Purkinje cell (primary cell): ENCODE results near the gene USP17L26. TPM values are rescaled to one million over a fixed set of nuclear protein-coding genes. Genes with fewer than 3 reads are reported as not detected.

Experiments
- polyA plus RNA-seq: library from polyadenylated mRNA; unstranded; fragments of >200 nt; fragmentation: Nextera tagmentation; gene quantifications from 2 replicates; pipeline ENCODE4 v1.2.1, GENCODE V29; 2014

Gene USP17L26, protein sequence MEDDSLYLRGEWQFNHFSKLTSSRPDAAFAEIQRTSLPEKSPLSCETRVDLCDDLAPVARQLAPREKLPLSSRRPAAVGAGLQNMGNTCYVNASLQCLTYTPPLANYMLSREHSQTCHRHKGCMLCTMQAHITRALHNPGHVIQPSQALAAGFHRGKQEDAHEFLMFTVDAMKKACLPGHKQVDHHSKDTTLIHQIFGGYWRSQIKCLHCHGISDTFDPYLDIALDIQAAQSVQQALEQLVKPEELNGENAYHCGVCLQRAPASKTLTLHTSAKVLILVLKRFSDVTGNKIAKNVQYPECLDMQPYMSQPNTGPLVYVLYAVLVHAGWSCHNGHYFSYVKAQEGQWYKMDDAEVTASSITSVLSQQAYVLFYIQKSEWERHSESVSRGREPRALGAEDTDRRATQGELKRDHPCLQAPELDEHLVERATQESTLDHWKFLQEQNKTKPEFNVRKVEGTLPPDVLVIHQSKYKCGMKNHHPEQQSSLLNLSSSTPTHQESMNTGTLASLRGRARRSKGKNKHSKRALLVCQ
- not detected in 2 replicates for polyA plus RNA-seq

DNA sequence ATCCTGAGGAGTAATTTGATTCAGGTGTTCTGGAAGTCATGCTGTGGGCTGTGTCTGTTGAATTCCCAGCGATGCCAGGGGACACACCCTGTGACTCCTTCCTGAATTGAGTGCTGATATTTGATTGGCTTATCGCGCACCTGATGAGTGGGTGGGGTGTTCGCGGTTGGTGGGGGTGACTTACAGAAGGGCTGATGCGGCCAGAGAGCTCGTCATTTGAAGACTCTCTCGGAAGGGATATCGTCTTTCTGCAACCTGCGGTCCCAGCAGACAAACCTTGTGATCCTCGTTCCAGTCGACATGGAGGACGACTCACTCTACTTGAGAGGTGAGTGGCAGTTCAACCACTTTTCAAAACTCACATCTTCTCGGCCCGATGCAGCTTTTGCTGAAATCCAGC lies at the start of gene USP17L26:
Gene USP17L26 (plus strand): TSS at position 301 of the 400 bp plus-strand sequence. CDS start 0 bp downstream, at position 301.

DNA sequence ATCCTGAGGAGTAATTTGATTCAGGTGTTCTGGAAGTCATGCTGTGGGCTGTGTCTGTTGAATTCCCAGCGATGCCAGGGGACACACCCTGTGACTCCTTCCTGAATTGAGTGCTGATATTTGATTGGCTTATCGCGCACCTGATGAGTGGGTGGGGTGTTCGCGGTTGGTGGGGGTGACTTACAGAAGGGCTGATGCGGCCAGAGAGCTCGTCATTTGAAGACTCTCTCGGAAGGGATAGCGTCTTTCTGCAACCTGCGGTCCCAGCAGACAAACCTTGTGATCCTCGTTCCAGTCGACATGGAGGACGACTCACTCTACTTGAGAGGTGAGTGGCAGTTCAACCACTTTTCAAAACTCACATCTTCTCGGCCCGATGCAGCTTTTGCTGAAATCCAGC lies 9.6 kb upstream of the USP17L26 start, which contains the start of gene USP17L24:
Gene USP17L24 (plus strand): TSS at position 301 of the 400 bp plus-strand sequence. CDS start 0 bp downstream, at position 301.

DNA sequence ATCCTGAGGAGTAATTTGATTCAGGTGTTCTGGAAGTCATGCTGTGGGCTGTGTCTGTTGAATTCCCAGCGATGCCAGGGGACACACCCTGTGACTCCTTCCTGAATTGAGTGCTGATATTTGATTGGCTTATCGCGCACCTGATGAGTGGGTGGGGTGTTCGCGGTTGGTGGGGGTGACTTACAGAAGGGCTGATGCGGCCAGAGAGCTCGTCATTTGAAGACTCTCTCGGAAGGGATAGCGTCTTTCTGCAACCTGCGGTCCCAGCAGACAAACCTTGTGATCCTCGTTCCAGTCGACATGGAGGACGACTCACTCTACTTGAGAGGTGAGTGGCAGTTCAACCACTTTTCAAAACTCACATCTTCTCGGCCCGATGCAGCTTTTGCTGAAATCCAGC lies 4.8 kb upstream of the USP17L26 start, which contains the start of gene USP17L25:
Gene USP17L25 (plus strand): TSS at position 301 of the 400 bp plus-strand sequence. CDS start 0 bp downstream, at position 301.

DNA sequence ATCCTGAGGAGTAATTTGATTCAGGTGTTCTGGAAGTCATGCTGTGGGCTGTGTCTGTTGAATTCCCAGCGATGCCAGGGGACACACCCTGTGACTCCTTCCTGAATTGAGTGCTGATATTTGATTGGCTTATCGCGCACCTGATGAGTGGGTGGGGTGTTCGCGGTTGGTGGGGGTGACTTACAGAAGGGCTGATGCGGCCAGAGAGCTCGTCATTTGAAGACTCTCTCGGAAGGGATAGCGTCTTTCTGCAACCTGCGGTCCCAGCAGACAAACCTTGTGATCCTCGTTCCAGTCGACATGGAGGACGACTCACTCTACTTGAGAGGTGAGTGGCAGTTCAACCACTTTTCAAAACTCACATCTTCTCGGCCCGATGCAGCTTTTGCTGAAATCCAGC lies 4.6 kb downstream of the USP17L26 start, which contains the start of gene USP17L5:
Gene USP17L5 (plus strand): TSS at position 301 of the 400 bp plus-strand sequence. CDS start 0 bp downstream, at position 301.

DNA sequence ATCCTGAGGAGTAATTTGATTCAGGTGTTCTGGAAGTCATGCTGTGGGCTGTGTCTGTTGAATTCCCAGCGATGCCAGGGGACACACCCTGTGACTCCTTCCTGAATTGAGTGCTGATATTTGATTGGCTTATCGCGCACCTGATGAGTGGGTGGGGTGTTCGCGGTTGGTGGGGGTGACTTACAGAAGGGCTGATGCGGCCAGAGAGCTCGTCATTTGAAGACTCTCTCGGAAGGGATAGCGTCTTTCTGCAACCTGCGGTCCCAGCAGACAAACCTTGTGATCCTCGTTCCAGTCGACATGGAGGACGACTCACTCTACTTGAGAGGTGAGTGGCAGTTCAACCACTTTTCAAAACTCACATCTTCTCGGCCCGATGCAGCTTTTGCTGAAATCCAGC lies 9.4 kb downstream of the USP17L26 start, which contains the start of gene USP17L27:
Gene USP17L27 (plus strand): TSS at position 301 of the 400 bp plus-strand sequence. CDS start 0 bp downstream, at position 301.

DNA sequence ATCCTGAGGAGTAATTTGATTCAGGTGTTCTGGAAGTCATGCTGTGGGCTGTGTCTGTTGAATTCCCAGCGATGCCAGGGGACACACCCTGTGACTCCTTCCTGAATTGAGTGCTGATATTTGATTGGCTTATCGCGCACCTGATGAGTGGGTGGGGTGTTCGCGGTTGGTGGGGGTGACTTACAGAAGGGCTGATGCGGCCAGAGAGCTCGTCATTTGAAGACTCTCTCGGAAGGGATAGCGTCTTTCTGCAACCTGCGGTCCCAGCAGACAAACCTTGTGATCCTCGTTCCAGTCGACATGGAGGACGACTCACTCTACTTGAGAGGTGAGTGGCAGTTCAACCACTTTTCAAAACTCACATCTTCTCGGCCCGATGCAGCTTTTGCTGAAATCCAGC lies 14.1 kb downstream of the USP17L26 start, which contains the start of gene USP17L28:
Gene USP17L28 (plus strand): TSS at position 301 of the 400 bp plus-strand sequence. CDS start 0 bp downstream, at position 301.

DNA sequence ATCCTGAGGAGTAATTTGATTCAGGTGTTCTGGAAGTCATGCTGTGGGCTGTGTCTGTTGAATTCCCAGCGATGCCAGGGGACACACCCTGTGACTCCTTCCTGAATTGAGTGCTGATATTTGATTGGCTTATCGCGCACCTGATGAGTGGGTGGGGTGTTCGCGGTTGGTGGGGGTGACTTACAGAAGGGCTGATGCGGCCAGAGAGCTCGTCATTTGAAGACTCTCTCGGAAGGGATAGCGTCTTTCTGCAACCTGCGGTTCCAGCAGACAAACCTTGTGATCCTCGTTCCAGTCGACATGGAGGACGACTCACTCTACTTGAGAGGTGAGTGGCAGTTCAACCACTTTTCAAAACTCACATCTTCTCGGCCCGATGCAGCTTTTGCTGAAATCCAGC lies 18.9 kb downstream of the USP17L26 start, which contains the start of gene USP17L29:
Gene USP17L29 (plus strand): TSS at position 301 of the 400 bp plus-strand sequence. CDS start 0 bp downstream, at position 301.

DNA sequence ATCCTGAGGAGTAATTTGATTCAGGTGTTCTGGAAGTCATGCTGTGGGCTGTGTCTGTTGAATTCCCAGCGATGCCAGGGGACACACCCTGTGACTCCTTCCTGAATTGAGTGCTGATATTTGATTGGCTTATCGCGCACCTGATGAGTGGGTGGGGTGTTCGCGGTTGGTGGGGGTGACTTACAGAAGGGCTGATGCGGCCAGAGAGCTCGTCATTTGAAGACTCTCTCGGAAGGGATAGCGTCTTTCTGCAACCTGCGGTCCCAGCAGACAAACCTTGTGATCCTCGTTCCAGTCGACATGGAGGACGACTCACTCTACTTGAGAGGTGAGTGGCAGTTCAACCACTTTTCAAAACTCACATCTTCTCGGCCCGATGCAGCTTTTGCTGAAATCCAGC lies 28.4 kb downstream of the USP17L26 start, which contains the start of gene USP17L30:
Gene USP17L30 (plus strand): TSS at position 301 of the 400 bp plus-strand sequence. CDS start 0 bp downstream, at position 301.

Other genes starting within 250 kb of the USP17L26 start
- 0.13 TPM in 1 of 2 replicates, not detected in the other for gene FAM90A26, start 164.2 kb upstream of the USP17L26 start, polyA plus RNA-seq
- gene USP17L10, start 124.0 kb upstream of the USP17L26 start, polyA plus RNA-seq = not detected in 2 replicates
- not detected in 2 replicates for gene USP17L11, start 119.3 kb upstream of the USP17L26 start, polyA plus RNA-seq
- not detected in 2 replicates for gene USP17L12, start 114.5 kb upstream of the USP17L26 start, polyA plus RNA-seq
- gene USP17L13, start 109.8 kb upstream of the USP17L26 start, polyA plus RNA-seq = not detected in 2 replicates
- not detected in 2 replicates for gene USP17L15, start 100.3 kb upstream of the USP17L26 start, polyA plus RNA-seq
- not detected in 2 replicates for gene USP17L17, start 90.8 kb upstream of the USP17L26 start, polyA plus RNA-seq
- not detected in 2 replicates for gene USP17L18, start 86.0 kb upstream of the USP17L26 start, polyA plus RNA-seq
- gene USP17L19, start 81.3 kb upstream of the USP17L26 start, polyA plus RNA-seq = not detected in 2 replicates
- gene USP17L20, start 76.5 kb upstream of the USP17L26 start, polyA plus RNA-seq = not detected in 2 replicates
- gene USP17L21, start 71.8 kb upstream of the USP17L26 start, polyA plus RNA-seq = not detected in 2 replicates
- not detected in 2 replicates for gene USP17L22, start 67.0 kb upstream of the USP17L26 start, polyA plus RNA-seq
- not detected in 2 replicates for gene USP17L24, start 9.5 kb upstream of the USP17L26 start, polyA plus RNA-seq
- gene USP17L25, start 4.7 kb upstream of the USP17L26 start, polyA plus RNA-seq = not detected in 2 replicates
- not detected in 2 replicates for gene USP17L5, start 4.7 kb downstream of the USP17L26 start, polyA plus RNA-seq
- gene USP17L27, start 9.5 kb downstream of the USP17L26 start, polyA plus RNA-seq = not detected in 2 replicates
- not detected in 2 replicates for gene USP17L28, start 14.2 kb downstream of the USP17L26 start, polyA plus RNA-seq
- not detected in 2 replicates for gene USP17L29, start 19.0 kb downstream of the USP17L26 start, polyA plus RNA-seq
- gene USP17L30, start 28.5 kb downstream of the USP17L26 start, polyA plus RNA-seq = not detected in 2 replicates
- gene DEFB131A, start 109.8 kb downstream of the USP17L26 start, polyA plus RNA-seq = not detected in 2 replicates